ENCODE results near the gene CD36. TPM values are rescaled to one million over a fixed set of nuclear protein-coding genes. Genes with fewer than 3 reads are reported as not detected.

CD36 gene
- total RNA-seq, 1 experiment from 2014 or later, result 1.4 TPM

GRCh38 chr7:80611779-80612178, 26.7 kb upstream of the CD36 start (continued):
- TF ChIP-seq FOXK1 (CRISPR knock-in tag; IDR thresholded peaks at IDR 0.05), result no peak
- no peak for TF ChIP-seq TCF7 (CRISPR knock-in tag; IDR thresholded peaks at IDR 0.05; ENCODE audit: low read depth)
- TF ChIP-seq ZNF281 (CRISPR knock-in tag; IDR thresholded peaks at IDR 0.05), result no peak
- TF ChIP-seq, protein P1, sequence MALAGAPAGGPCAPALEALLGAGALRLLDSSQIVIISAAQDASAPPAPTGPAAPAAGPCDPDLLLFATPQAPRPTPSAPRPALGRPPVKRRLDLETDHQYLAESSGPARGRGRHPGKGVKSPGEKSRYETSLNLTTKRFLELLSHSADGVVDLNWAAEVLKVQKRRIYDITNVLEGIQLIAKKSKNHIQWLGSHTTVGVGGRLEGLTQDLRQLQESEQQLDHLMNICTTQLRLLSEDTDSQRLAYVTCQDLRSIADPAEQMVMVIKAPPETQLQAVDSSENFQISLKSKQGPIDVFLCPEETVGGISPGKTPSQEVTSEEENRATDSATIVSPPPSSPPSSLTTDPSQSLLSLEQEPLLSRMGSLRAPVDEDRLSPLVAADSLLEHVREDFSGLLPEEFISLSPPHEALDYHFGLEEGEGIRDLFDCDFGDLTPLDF (CRISPR knock-in tag; IDR thresholded peaks at IDR 0.05), result no peak
- TF ChIP-seq ATF2 (CRISPR knock-in tag; IDR thresholded peaks at IDR 0.05; ENCODE audit: borderline replicate concordance, low read depth), result no peak
- no peak for TF ChIP-seq ZNF423 (CRISPR knock-in tag; IDR thresholded peaks at IDR 0.05)
- no peak for TF ChIP-seq TP53 (CRISPR knock-in tag; IDR thresholded peaks at IDR 0.05)
- no peak for TF ChIP-seq IRF1 (CRISPR knock-in tag; IDR thresholded peaks at IDR 0.05)

DNA sequence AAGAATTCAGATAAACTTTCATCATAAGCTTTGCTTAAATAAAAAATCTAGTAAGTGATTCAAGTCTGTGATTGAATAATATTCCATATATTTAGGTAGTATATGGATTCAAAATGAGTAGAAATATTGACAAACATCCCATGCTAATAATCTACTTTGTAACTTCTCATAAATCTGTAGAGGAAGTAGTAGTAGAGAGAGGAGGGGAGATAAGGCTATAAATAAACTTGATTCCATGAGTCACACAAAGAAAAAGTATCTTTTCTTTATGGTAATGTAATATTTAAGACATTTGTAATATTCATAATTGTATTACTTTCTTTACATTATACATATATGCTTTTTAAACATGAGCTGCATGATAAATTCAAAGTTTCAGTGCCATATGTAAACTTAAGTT, 25.6 kb upstream of the CD36 start:
- POLR2A ChIA-PET, result no interaction called here
- Mint-ChIP-seq H3K9me3 (no peaks in the 10 kb centered on the region), H3K27me3 (ENCODE audit: low read depth) (no peaks in the 10 kb centered on the region), H3K27ac (no peak overlapping the region), H3K36me3 (no peaks in the 10 kb centered on the region), H3K4me1 (peaks cover 21% of the 10 kb centered on the region), H3K4me3 (no peak overlapping the region)
- CTCF ChIA-PET, result no interaction called here
- ATAC-seq (no peak), DNase-seq (ENCODE audit: low spot score) (no peak)
- TF ChIP-seq, protein P2, sequence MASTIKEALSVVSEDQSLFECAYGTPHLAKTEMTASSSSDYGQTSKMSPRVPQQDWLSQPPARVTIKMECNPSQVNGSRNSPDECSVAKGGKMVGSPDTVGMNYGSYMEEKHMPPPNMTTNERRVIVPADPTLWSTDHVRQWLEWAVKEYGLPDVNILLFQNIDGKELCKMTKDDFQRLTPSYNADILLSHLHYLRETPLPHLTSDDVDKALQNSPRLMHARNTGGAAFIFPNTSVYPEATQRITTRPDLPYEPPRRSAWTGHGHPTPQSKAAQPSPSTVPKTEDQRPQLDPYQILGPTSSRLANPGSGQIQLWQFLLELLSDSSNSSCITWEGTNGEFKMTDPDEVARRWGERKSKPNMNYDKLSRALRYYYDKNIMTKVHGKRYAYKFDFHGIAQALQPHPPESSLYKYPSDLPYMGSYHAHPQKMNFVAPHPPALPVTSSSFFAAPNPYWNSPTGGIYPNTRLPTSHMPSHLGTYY (CRISPR knock-in tag; IDR thresholded peaks at IDR 0.05), result no peak
- TF ChIP-seq GABPB1 (CRISPR knock-in tag; IDR thresholded peaks at IDR 0.05), result no peak
- TF ChIP-seq ESRRA (CRISPR knock-in tag; IDR thresholded peaks at IDR 0.05; ENCODE audit: borderline replicate concordance), result no peak
- TF ChIP-seq, protein P3, sequence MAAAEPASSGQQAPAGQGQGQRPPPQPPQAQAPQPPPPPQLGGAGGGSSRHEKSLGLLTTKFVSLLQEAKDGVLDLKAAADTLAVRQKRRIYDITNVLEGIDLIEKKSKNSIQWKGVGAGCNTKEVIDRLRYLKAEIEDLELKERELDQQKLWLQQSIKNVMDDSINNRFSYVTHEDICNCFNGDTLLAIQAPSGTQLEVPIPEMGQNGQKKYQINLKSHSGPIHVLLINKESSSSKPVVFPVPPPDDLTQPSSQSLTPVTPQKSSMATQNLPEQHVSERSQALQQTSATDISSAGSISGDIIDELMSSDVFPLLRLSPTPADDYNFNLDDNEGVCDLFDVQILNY (CRISPR knock-in tag; IDR thresholded peaks at IDR 0.05), result no peak
- no peak for TF ChIP-seq ATF6 (CRISPR knock-in tag; IDR thresholded peaks at IDR 0.05)
- TF ChIP-seq ZNF423 (CRISPR knock-in tag; IDR thresholded peaks at IDR 0.05), result no peak
- TF ChIP-seq SP1 (CRISPR knock-in tag; conservative IDR thresholded peaks at IDR 0.05), result no peak
- TF ChIP-seq, protein P4, sequence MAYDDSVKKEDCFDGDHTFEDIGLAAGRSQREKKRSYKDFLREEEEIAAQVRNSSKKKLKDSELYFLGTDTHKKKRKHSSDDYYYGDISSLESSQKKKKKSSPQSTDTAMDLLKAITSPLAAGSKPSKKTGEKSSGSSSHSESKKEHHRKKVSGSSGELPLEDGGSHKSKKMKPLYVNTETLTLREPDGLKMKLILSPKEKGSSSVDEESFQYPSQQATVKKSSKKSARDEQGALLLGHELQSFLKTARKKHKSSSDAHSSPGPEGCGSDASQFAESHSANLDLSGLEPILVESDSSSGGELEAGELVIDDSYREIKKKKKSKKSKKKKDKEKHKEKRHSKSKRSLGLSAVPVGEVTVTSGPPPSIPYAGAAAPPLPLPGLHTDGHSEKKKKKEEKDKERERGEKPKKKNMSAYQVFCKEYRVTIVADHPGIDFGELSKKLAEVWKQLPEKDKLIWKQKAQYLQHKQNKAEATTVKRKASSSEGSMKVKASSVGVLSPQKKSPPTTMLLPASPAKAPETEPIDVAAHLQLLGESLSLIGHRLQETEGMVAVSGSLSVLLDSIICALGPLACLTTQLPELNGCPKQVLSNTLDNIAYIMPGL (CRISPR knock-in tag; IDR thresholded peaks at IDR 0.05), result no peak
- no peak for TF ChIP-seq ELF4 (CRISPR knock-in tag; IDR thresholded peaks at IDR 0.05; ENCODE audit: low read depth)
- no peak for TF ChIP-seq ZNF281 (CRISPR knock-in tag; IDR thresholded peaks at IDR 0.05)

Data from WTC11 (cell line).